AG09319 (cell line): ENCODE data around the gene FAM50B.

Experiments used
- DNase-seq: peaks from one replicate; pipeline ENCODE4 v3.0.0-alpha.2; 2010; ENCODE audit warnings: low read depth; ENCODE audit errors: extremely low read depth
- TF ChIP-seq, protein P1 (sequence below): IDR thresholded peaks from 2 replicates; pipeline ENCODE4 v1.5.1; 2011; ENCODE audit warnings: low read depth, mild to moderate bottlenecking, inconsistent platforms, low read length, moderate library complexity

FAM50B gene

GRCh38 chr6:3888153-3888957 is 39.2 kb downstream of the FAM50B start:
- TF ChIP-seq, protein P1, sequence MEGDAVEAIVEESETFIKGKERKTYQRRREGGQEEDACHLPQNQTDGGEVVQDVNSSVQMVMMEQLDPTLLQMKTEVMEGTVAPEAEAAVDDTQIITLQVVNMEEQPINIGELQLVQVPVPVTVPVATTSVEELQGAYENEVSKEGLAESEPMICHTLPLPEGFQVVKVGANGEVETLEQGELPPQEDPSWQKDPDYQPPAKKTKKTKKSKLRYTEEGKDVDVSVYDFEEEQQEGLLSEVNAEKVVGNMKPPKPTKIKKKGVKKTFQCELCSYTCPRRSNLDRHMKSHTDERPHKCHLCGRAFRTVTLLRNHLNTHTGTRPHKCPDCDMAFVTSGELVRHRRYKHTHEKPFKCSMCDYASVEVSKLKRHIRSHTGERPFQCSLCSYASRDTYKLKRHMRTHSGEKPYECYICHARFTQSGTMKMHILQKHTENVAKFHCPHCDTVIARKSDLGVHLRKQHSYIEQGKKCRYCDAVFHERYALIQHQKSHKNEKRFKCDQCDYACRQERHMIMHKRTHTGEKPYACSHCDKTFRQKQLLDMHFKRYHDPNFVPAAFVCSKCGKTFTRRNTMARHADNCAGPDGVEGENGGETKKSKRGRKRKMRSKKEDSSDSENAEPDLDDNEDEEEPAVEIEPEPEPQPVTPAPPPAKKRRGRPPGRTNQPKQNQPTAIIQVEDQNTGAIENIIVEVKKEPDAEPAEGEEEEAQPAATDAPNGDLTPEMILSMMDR, result no peak
- no peak for DNase-seq

DNA sequence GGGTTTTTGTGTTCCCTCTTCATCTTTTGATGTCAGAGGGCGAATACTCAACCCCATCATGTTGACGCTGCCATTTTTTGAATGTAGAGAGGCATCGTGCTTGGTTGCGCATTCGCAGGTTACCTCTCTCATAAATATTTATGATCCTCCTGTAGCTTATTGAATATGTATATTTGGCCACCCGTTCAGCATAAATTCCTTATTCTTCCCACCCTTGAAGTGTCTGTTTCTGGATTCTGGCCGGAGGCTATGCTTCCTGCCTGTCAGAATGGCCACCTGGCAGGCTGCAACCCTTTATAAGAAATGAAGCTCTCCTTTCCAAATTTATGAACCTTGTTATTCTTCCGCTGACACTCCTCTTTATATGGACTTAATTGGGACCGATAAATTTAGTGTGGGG is 40.9 kb downstream of the FAM50B start:
- DNase-seq, result no peak
- TF ChIP-seq, protein P1, result no peak

DNA sequence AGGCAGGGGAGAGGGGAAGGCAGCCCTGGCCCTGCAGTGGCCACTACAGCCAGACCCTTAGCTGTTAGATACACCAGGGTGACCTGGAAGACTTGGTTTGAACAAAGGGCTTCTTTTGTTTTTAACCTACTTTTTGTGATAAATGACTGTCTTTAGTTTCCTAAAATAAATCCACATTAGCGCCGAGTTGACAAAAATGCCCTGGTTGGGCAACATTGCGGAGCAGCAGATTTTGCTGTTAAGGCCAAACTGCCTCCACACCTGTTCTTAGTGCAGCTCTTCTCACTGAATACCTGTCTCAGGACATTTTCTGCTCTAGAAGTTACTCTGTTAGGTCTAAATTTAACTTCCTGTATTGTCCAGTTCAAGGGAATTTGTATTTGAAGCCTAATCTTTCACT is 42.7 kb downstream of the FAM50B start:
- no peak for DNase-seq
- TF ChIP-seq, protein P1, result no peak

DNA sequence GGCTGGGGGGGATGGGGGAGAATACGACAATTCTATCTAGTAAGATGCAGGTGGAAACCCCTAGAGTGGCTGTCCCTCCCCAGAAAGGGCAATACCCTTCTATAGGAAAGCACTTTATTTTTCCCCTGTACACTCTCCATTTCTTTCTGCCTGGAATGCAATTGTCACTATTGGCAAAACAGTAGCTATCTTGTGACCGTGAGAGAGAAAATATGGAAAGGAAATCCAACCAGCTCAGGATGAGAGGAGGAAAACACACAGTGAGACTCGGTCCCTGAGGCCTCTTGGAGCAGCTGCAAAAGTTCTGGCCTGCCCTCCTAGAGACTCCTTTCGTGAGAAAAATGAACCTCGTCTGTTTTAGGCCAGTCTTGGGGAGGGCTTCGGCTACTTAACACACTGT is 43.4 kb downstream of the FAM50B start:
- TF ChIP-seq, protein P1, result no peak

GRCh38 chr6:3893487-3893886 is 44.3 kb downstream of the FAM50B start:
- DNase-seq, result no peak
- TF ChIP-seq, protein P1, result no peak

More for the DNA sequence above, 43.4 kb downstream of the FAM50B start:
- no peak for DNase-seq

GRCh38 chr6:3893917-3894316 is 44.7 kb downstream of the FAM50B start:
- TF ChIP-seq, protein P1, result no peak
- DNase-seq, result no peak

- DNase-seq, result no peak
These were observed 45.6 kb downstream of the FAM50B start for GRCh38 chr6:3894590-3895311.

More at GRCh38 chr6:3894590-3895311, 45.6 kb downstream of the FAM50B start:
- TF ChIP-seq, protein P1, result no peak
